Stimulated activated CD4-positive, alpha-beta T cell treated with anti-CD3 and anti-CD28 coated beads, Interleukin-12 subunit alpha, Interleukin-12 subunit beta, amount 100 ng/mL, for 48 hours (primary cell): ENCODE data around the gene UCHL5.
"Not testable (repeated sequence)": the region's sequence is repeated elsewhere in the genome, so short reads cannot be mapped to it uniquely, and the experiment has no call there.

Experiments used
- DNase-seq, 3 donors: peaks; one replicate each; pipeline ENCODE4 v3.0.0-alpha.2; 2020; ENCODE audit warnings: low read depth in 2 of 3, low spot score in 1 of 3

UCHL5 gene

GRCh38 chr1:193013005-193013404, 46.2 kb downstream of the UCHL5 start:
- no peak for DNase-seq

DNA sequence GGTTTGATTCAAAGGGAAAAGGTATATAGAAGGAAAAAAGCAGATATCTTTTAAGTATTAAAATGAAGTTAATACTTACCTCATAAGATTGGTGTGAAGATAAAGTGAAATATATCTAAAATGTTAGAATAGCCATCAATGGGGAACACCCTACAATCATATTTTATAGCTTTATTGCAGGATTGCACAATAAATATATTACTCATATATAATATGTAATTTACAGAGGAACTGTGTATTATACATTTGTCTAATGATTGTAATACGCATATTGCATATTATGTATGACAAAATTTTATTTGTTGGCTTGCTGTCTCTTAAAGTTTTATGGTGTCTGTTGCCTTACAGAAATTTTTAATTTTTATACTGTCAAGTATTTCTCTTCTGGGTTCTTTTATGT, 47.8 kb downstream of the UCHL5 start:
- DNase-seq, result no peak

DNA sequence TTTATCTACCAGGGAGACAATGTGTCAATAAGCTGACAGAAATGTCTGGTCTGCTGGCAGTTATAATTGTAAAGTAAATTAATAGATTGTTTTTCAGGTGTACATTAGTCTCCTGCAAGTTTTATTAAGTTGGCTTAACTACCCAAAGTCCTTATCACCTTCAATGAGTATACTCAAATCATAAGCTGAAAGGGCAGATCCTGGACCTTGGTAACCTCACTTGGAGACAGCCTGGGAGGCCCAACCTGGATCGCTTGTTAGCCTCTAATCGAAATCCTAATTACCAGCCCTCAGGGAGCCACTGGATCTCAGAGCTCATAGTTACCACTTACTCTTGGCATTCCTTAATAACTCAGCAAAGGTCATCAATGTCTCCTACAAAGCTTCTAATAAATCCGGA, 49.7 kb downstream of the UCHL5 start:
- DNase-seq, result no peak

DNA sequence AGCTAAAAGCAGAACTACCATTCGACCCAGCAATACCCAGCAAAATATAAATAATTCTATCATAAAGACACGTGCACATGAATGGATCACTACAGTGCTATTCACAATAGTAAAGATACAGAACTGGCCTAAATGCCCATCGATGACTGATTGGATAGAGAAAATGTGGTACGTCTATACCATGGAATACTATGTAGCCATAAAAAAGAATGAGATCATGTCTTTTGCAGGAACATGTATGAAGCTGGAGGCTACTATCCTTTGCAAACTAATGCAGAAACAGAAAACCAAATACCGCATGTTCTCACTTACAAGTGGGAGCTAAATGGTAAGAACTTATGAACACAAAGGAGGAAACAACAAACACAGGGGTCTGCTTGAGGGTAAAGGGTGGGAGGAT, 53.4 kb downstream of the UCHL5 start:
- no peak for DNase-seq

DNA sequence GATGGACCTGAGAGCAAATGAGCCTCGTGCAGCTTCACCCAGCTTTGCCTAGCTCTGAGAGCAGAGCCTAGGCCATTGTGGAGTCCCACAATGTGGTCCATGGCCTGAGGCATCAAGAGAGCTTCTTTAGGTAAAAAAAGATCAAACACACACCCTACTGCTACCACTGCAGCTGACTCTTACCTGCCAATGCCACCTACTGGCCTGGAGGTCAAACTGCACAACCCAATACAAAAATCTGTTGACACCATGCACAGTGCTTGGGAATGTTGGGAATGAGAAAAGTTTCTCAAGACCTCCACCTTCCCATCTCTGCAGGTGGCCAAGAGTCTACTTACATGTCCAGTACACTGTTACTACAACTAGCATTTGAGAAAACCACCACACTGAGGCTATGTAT, 60.6 kb downstream of the UCHL5 start:
- DNase-seq, result no peak

GRCh38 chr1:192994141-192994540, 65.0 kb downstream of the UCHL5 start:
- DNase-seq, result no peak

- DNase-seq, result no peak
Observed at GRCh38 chr1:192993426-192994085, 65.6 kb downstream of the UCHL5 start.

- not testable (repeated sequence) for DNase-seq
Observed at GRCh38 chr1:192986748-192987334, 72.3 kb downstream of the UCHL5 start.

DNA sequence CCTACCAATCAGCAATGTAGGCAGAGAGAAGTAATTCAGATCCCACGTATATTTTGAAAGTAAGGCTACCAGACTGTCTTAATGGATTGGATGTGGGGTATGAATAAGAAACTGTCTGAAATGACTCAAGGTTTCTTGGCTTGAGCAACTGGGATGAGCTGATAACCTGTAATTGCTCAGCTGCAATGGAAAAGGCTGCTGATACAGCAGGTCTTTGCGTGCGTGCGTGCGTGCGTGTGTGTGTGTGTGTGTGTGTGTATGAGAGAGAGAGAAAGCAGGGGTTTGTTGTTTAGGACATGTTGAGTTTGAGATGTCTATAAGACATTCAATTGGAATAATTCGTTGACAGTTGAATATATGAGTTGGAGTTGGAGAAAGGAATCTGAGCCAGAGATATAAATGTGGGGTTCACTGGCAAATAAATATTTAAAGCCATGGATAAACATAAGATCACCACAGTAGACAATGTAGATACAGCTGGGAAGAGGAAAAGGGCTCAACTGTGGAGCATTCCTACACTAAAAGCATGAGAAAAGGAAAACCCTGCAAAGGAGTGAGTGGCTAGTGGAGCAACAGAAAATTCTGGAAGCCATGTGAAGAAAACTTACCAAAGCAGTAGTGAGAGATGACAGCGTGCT, 72.9 kb downstream of the UCHL5 start:
- DNase-seq, result peak; percentile 24 to 65 (median 37)

DNA sequence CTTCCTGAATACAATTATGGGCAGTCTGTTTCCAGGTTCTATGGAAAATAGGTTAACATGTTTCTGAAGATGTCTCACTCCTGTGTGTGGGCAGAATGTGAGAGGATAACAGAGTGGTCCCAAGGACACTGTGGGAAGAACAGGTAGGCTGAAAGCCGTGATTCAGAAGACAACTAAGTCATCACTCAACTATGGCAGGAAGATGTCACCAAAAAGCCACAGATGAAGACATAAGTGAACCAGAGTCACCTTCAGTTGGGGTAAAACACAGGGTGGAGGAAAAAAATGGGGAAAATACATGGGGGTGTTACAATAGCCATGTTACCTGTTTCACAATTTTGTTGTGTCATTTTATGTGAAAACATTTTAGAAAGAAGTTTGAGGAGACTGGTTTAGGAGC, 75.1 kb downstream of the UCHL5 start:
- DNase-seq, result peak in 1 of 3 donors; percentile 29

DNA sequence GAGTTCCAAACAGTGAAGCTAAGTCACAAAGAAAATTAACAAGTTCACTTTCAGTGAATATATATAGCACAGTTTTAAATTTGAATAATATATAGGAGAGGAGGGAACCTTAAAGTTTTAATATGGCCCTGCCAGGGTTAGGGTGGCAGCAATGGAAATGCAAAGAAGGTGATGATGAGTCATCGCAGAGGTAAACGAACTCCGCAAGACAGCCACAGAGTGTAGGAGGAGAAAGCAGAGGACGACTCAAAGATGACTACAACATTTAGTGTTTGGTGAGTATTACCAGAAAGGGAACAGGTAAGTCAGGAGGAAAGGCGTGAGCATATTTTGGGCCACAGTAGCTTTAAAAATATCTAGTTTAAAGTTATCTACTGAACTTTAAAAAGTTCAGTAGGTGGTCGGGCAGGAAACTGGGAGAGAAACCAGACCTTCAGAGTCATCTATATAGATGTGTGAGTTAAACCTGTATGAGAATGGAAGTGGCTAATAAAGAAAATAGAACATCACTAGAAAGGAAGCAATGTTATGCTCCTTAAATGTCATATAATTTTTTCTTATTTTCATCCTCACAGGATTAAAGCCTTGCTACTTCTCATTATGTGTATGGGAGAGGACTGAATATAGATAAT, 75.7 kb downstream of the UCHL5 start:
- DNase-seq, result peak; percentile 10 to 34 (median 24)

- no peak for DNase-seq
Observed at GRCh38 chr1:192980856-192981255, 78.3 kb downstream of the UCHL5 start.

DNA sequence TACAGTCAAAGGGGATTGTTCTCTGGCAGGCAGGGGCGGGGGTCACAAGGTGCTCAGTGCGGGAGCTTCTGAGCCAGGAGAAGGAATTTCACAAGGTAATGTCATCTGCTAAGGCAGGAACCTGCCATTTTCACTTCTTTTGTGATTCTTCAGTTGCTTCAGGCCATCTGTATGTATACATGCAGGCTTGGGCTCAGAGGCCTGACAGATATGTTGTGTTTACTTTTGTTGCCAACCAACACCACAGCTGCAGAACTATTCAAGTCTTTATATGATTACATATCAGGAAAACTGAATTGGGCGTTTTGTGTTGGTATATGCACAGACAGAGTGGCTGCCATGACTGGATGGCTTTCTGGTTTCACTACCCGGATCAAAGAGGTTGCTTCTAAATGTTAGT, 78.8 kb downstream of the UCHL5 start:
- not testable (repeated sequence) for DNase-seq

GRCh38 chr1:192979542-192979941, 79.6 kb downstream of the UCHL5 start:
- DNase-seq, result no peak

GRCh38 chr1:192978195-192978710, 80.9 kb downstream of the UCHL5 start:
- DNase-seq, result no peak

GRCh38 chr1:192977089-192977706, 82.0 kb downstream of the UCHL5 start:
- DNase-seq, result no peak

DNA sequence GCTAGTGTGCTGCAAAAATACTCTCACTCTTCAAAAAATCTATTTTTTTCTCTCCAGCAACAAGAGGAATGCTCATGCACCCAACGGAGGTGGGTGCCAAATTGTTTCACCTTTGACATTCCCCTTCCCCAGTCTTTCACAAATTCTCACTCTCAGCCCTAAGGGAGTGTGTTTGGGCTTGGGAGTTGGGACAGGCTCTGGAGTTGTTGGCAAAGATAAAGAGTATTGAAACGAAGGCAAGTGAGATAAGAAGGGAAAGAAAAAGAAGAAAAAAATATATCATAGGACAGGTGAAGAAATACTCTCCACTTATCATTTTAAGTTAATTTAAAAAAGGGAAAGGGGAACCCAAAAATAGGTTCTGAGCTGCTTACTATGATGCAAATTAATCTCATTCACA, 82.6 kb downstream of the UCHL5 start:
- no peak for DNase-seq

- no peak for DNase-seq
Observed at GRCh38 chr1:192974701-192975100, 84.5 kb downstream of the UCHL5 start.

GRCh38 chr1:192973988-192974387, 85.2 kb downstream of the UCHL5 start:
- no peak for DNase-seq

DNA sequence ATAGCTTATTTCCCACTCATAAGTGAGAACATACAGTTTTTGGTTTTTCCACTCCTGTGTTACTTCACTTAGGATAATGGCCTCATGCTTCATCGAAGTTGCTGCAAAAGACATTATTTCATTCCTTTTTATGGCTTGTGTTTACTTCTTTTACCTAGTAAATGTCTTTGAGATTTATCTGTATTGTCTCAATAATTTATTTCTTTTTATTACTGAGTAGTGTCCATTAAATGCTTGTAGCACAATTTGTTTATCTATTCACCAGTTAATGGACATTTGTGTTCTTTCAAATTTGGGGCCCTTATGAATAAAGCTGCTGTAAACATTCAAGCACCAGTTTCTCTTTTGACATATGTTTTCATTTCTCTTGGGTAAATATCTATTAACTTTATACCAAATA, 86.0 kb downstream of the UCHL5 start:
- no peak for DNase-seq

DNA sequence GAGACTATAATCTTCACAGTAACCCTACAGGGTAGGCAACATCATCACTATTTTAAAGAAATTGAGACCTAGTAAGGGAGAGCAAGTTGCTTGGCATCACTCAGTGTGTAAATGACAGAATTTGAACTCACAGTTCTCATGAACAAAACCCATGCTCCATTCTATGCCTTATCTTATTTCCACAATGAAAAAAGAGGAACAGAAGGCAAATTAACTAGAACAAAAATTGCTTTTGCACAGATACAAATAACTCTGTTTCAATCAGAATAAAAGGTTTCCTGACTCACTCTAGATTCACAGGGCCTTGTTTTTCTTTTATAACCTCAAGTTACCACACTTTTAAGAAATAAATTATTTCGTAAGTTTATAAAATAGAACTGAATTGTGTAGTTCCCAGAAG, 90.1 kb downstream of the UCHL5 start:
- DNase-seq, result no peak

DNA sequence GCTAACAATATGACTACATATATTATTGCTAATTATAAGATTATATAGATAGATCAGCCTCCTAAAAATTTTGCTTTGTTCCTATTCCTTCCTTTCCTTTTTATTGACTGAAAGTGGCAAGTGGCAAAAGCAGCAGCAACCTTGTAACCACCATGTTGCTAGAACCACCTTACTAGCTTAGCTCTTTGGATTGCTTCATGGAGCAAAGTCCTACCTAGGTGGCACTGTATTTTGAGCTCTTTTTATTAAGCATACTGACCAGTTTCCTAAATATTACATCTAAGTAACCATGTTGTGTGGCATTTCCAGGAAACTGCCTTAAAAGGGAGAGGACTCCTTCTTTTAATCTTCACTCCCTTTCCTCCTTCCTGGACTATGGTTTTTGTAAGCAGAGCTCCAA, 90.8 kb downstream of the UCHL5 start:
- no peak for DNase-seq
